Type B pancreatic cell (in vitro differentiated cells): ENCODE measurements around the gene WNT9A. TPM values are rescaled to one million over a fixed set of nuclear protein-coding genes. Genes with fewer than 3 reads are reported as not detected.
A peak's percentile ranks its signal among the peaks of the same experiment; 100 is the strongest.

Experiments
- DNase-seq: peaks from one replicate; pipeline ENCODE4 v3.0.0; 2021; ENCODE audit warnings: mixed read lengths; ENCODE audit not compliant: unreplicated experiment; ENCODE audit errors: extremely low spot score
- H3K27ac Mint-ChIP-seq: 2 replicates; pipeline ENCODE4 v1.8.0; 2021; ENCODE audit warnings: mild to moderate bottlenecking, mixed read lengths
- H3K27me3 Mint-ChIP-seq: 2 replicates; pipeline ENCODE4 v1.8.0; 2021; ENCODE audit warnings: mixed read lengths
- H3K36me3 Mint-ChIP-seq: 2 replicates; pipeline ENCODE4 v1.8.0; 2021; ENCODE audit warnings: mixed read lengths
- H3K4me1 Mint-ChIP-seq: one replicate; pipeline ENCODE4 v1.8.0; 2021; ENCODE audit warnings: mixed read lengths; ENCODE audit not compliant: unreplicated experiment
- H3K4me3 Mint-ChIP-seq: 2 replicates; pipeline ENCODE4 v1.8.0; 2021; ENCODE audit warnings: mild to moderate bottlenecking, mixed read lengths
- H3K9me3 Mint-ChIP-seq: 2 replicates; pipeline ENCODE4 v1.8.0; 2021; ENCODE audit warnings: mixed read lengths
- CTCF ChIP-seq: fragments of 200-600 bp; sonication (generic); conservative IDR thresholded peaks from 2 replicates; pipeline ENCODE4 v1.5.0; 2021; ENCODE audit warnings: antibody characterized with exemption, mild to moderate bottlenecking
- total RNA-seq: library from RNA; stranded (reverse); gene quantifications from 2 replicates; pipeline ENCODE4 v1.2.1, GENCODE V29; 2021; ENCODE audit warnings: low replicate concordance

WNT9A gene
- total RNA-seq, 1 donor from 2014 or later = 4.3 TPM

DNA sequence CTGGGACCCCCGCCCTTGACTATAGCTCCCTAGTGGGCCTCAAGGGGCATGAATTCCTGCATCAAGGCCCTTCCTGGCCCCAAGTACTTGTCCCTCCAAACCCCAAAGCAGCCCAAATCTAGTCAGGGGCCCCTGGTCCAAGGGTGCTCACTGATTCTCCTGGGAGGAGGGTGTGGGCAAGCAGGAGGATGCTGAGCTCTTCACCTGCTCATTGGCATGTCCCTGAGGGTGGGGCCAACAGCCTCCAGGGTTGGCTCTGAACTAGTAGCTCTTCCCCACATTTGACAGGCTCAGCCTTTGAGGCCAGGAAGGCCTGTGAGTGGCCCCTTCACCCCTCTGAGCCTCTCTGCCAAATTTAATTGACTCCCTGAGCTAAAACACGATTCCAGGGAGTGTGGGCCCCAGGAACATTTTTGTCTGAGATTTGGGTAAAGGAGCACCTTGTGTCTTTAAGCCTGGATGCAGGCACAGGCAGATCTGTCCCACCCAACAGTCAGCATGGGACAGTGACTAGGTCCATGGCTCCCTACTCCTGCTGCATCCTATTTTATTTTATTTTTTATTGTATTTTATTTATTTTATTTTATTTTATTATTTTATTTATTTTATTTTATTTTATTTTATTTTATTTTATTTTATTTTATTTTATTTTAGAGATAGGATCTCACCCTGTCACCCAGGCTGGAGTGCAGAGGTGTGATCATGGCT is 11.0 kb upstream of the WNT9A start:
- Mint-ChIP-seq H3K27ac (no peak overlapping the region), H3K9me3 (no peaks in the 10 kb centered on the region), H3K27me3 (peaks cover 26% of the 10 kb centered on the region), H3K4me3 (no peak overlapping the region), H3K36me3 (no peaks in the 10 kb centered on the region), H3K4me1 (peaks cover 8% of the 10 kb centered on the region)
- TF ChIP-seq CTCF = no peak
- peak; percentile 66 for DNase-seq

GRCh38 chr1:227955808-227956207 is 8.1 kb upstream of the WNT9A start:
- no peak for DNase-seq
- TF ChIP-seq CTCF = no peak
- Mint-ChIP-seq H3K27ac (no peak overlapping the region), H3K27me3 (peaks cover 35% of the 10 kb centered on the region), H3K4me1 (peaks cover 4% of the 10 kb centered on the region), H3K36me3 (no peaks in the 10 kb centered on the region), H3K9me3 (no peaks in the 10 kb centered on the region), H3K4me3 (no peak overlapping the region)

GRCh38 chr1:227954163-227954850 is 6.6 kb upstream of the WNT9A start:
- Mint-ChIP-seq H3K4me1 (peaks cover 4% of the 10 kb centered on the region), H3K36me3 (no peaks in the 10 kb centered on the region), H3K4me3 (no peak overlapping the region), H3K27ac (no peak overlapping the region), H3K27me3 (peaks cover 35% of the 10 kb centered on the region), H3K9me3 (no peaks in the 10 kb centered on the region)
- no peak for DNase-seq
- TF ChIP-seq CTCF = no peak

GRCh38 chr1:227953022-227953412 is 5.3 kb upstream of the WNT9A start:
- H3K27ac Mint-ChIP-seq = no peak overlapping the region
- no peak for DNase-seq
- peaks cover 4% of the 10 kb centered on the region for H3K4me1 Mint-ChIP-seq
- peaks cover 37% of the 10 kb centered on the region for H3K27me3 Mint-ChIP-seq
- H3K36me3 Mint-ChIP-seq = no peaks in the 10 kb centered on the region
- TF ChIP-seq CTCF = no peak
- H3K9me3 Mint-ChIP-seq = no peaks in the 10 kb centered on the region
- no peak overlapping the region for H3K4me3 Mint-ChIP-seq

GRCh38 chr1:227952374-227953021 is 4.8 kb upstream of the WNT9A start:
- Mint-ChIP-seq H3K27ac (no peak overlapping the region), H3K4me1 (peaks cover 4% of the 10 kb centered on the region), H3K27me3 (peaks cover 35% of the 10 kb centered on the region), H3K9me3 (no peaks in the 10 kb centered on the region), H3K4me3 (no peak overlapping the region), H3K36me3 (no peaks in the 10 kb centered on the region)
- peak; percentile 62 for DNase-seq
- no peak for TF ChIP-seq CTCF
